Liver (tissue), 9 donors: ENCODE measurements around the gene FAM13A. TPM values are rescaled to one million over a fixed set of nuclear protein-coding genes. Genes with fewer than 3 reads are reported as not detected.

Source experiments
- DNase-seq: peaks from one replicate; pipeline ENCODE4 v3.0.0-alpha.2; 2017; ENCODE audit warnings: low spot score
- H3K27ac ChIP-seq, 2 donors: one replicate each; pipeline ENCODE4 v1.7.0; 2013; ENCODE audit warnings: inconsistent platforms in 2 of 2, low read length in 2 of 2, control low read depth in 1 of 2, low read depth in 1 of 2, mild to moderate bottlenecking in 1 of 2
- H3K27me3 ChIP-seq, 4 donors: one replicate each; pipeline versions ENCODE4 v1.6.1 to v1.7.0; 2013; ENCODE audit warnings: low read length in 3 of 4, inconsistent platforms in 1 of 4, mild to moderate bottlenecking in 1 of 4, moderate library complexity in 1 of 4; ENCODE audit not compliant: control insufficient read depth in 4 of 4, insufficient read depth in 4 of 4
- H3K36me3 ChIP-seq, 4 donors: one replicate each; pipeline versions ENCODE4 v1.6.1 to v1.7.0; 2013; ENCODE audit warnings: low read length in 3 of 4, mild to moderate bottlenecking in 3 of 4, low read depth in 1 of 4, moderate library complexity in 1 of 4; ENCODE audit not compliant: control insufficient read depth in 4 of 4, insufficient read depth in 3 of 4
- H3K4me1 ChIP-seq, 4 donors: one replicate each; pipeline versions ENCODE4 v1.6.1 to v1.7.0; 2013; ENCODE audit warnings: low read length in 3 of 4, mild to moderate bottlenecking in 3 of 4, moderate library complexity in 1 of 4; ENCODE audit not compliant: control insufficient read depth in 4 of 4, insufficient read depth in 4 of 4
- H3K4me3 ChIP-seq, 3 donors: one replicate each; pipeline versions ENCODE4 v1.6.1 to v1.7.0; 2013; ENCODE audit warnings: low read length in 3 of 3, control low read depth in 1 of 3, low read depth in 1 of 3, mild to moderate bottlenecking in 1 of 3
- H3K9ac ChIP-seq, 2 donors: one replicate each; pipeline ENCODE4 v1.7.0; 2013; ENCODE audit warnings: low read length in 2 of 2, mild to moderate bottlenecking in 2 of 2, moderate library complexity in 2 of 2, control low read depth in 1 of 2, low read depth in 1 of 2
- H3K9me3 ChIP-seq, 4 donors: one replicate each; pipeline versions ENCODE4 v1.6.1 to v1.7.0; 2013; ENCODE audit warnings: low read length in 3 of 4; ENCODE audit not compliant: control insufficient read depth in 4 of 4
- EGR1 ChIP-seq, 2 donors: IDR thresholded peaks; 2 replicates each; pipeline ENCODE4 v1.6.1; 2016 to 2018; ENCODE audit warnings: antibody characterized with exemption in 2 of 2, low read depth in 2 of 2
- FOXA1 ChIP-seq: IDR thresholded peaks from 2 replicates; pipeline ENCODE4 v1.6.1; 2016; ENCODE audit warnings: antibody characterized with exemption
- FOXA2 ChIP-seq: IDR thresholded peaks from 2 replicates; pipeline ENCODE4 v1.6.1; 2016; ENCODE audit warnings: antibody characterized with exemption
- GABPA ChIP-seq, 2 donors: IDR thresholded peaks in 1 of 2; conservative IDR thresholded peaks in 1 of 2; 2 replicates each; pipeline ENCODE4 v1.6.1; 2016; ENCODE audit warnings: antibody characterized with exemption in 2 of 2, mild to moderate bottlenecking in 1 of 2, moderate library complexity in 1 of 2
- HNF4A ChIP-seq, 2 donors: conservative IDR thresholded peaks; 2 replicates each; pipeline ENCODE4 v1.6.1; 2016; ENCODE audit warnings: antibody characterized with exemption in 2 of 2, mild to moderate bottlenecking in 2 of 2
- HNF4G ChIP-seq: IDR thresholded peaks from 2 replicates; pipeline ENCODE4 v1.6.1; 2016; ENCODE audit warnings: antibody characterized with exemption
- JUND ChIP-seq, 2 donors: IDR thresholded peaks; 2 replicates each; pipeline ENCODE4 v1.6.1; 2016; ENCODE audit warnings: antibody characterized with exemption in 2 of 2
- NR2F2 ChIP-seq: IDR thresholded peaks from 2 replicates; pipeline ENCODE4 v1.6.1; 2016; ENCODE audit warnings: antibody characterized with exemption
- RAD21 ChIP-seq, 2 donors: IDR thresholded peaks; 2 replicates each; pipeline ENCODE4 v1.6.1; 2016; ENCODE audit warnings: antibody characterized with exemption in 2 of 2, mild to moderate bottlenecking in 2 of 2
- REST ChIP-seq: IDR thresholded peaks from 2 replicates; pipeline ENCODE4 v1.6.1; 2016; ENCODE audit warnings: antibody characterized with exemption, mild to moderate bottlenecking
- RXRA ChIP-seq, 2 donors: IDR thresholded peaks; 2 replicates each; pipeline ENCODE4 v1.6.1; 2017 to 2018; ENCODE audit warnings: antibody characterized with exemption in 2 of 2, mild to moderate bottlenecking in 1 of 2
- SP1 ChIP-seq: IDR thresholded peaks from 2 replicates; pipeline ENCODE4 v1.6.1; 2018; ENCODE audit warnings: antibody characterized with exemption, mild to moderate bottlenecking
- TAF1 ChIP-seq: conservative IDR thresholded peaks from 2 replicates; pipeline ENCODE4 v1.6.1; 2016; ENCODE audit warnings: antibody characterized with exemption, mild to moderate bottlenecking
- YY1 ChIP-seq: IDR thresholded peaks from 2 replicates; pipeline ENCODE4 v1.6.1; 2016; ENCODE audit warnings: antibody characterized with exemption, mild to moderate bottlenecking
- ZBTB33 ChIP-seq: IDR thresholded peaks from 2 replicates; pipeline ENCODE4 v1.6.1; 2016; ENCODE audit warnings: antibody characterized with exemption
- WGBS: extraction: QIAGEN DNeasy Blood & Tissue Kit; methylation state at CpG from one replicate; pipeline ENCODE4 v1.1.7; 2013; 5-methylcytosine and 5-hydroxymethylcytosine counted together
- polyA plus RNA-seq, 2 donors: library from polyadenylated mRNA; stranded (reverse) in 1 of 2; unstranded in 1 of 2; fragments of 200-250 nt in 1 of 2; fragments of >200 nt in 1 of 2; fragmentation: Nextera tagmentation in 1 of 2; extraction: Ambion mirVana in 1 of 2; gene quantifications; one replicate each; pipeline versions ENCODE4 v1.2.1 to v1.2.3, GENCODE V29; 2013 to 2015
- total RNA-seq, 2 donors: library from RNA; depleted of rRNA; stranded (reverse); fragments of >200 nt; gene quantifications; one replicate each; pipeline ENCODE4 v1.2.3, GENCODE V29; 2014
- TF ChIP-seq, protein P1 (sequence below): IDR thresholded peaks from 2 replicates; pipeline ENCODE4 v1.6.1; 2016; ENCODE audit warnings: antibody characterized with exemption
- TF ChIP-seq, protein P2 (sequence below): fragments of 150-350 bp; IDR thresholded peaks from 2 replicates; pipeline ENCODE4 v1.5.1; 2017; ENCODE audit warnings: improper control_type of control experiment, low read depth, low read length; ENCODE audit not compliant: missing input control
- TF ChIP-seq, protein P3 (sequence below): IDR thresholded peaks from 2 replicates; pipeline ENCODE4 v1.6.1; 2016; ENCODE audit warnings: antibody characterized with exemption
- donor health status: healthy.
- donor health status: healthy.
- donor health status: healthy.
- donor health status: healthy.
- donor health status: healthy.

Gene FAM13A
- total and polyA plus RNA-seq, 4 donors, result 14.9 to 52.9 (median 27.6) TPM

- Histone ChIP-seq H3K9me3 (no peaks in the 10 kb centered on the region), H3K27ac (no peak overlapping the region), H3K27me3 (no peaks in the 10 kb centered on the region), H3K9ac (no peak overlapping the region), H3K4me1 (no peaks in the 10 kb centered on the region), H3K36me3 (no peaks in the 10 kb centered on the region), H3K4me3 (no peak overlapping the region)
- WGBS, result 85% methylated on average over 2 of the region's 2 CpGs
- DNase-seq, result no peak
- no peak for TF ChIP-seq FOXA2
- TF ChIP-seq, protein P1, sequence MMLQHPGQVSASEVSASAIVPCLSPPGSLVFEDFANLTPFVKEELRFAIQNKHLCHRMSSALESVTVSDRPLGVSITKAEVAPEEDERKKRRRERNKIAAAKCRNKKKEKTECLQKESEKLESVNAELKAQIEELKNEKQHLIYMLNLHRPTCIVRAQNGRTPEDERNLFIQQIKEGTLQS, result no peak
- peak; percentile 25 for TF ChIP-seq SP1
- peak; percentile 12 to 48 for TF ChIP-seq HNF4A (conservative IDR thresholded peaks at IDR 0.05)
- peak in 1 of 2 donors; percentile 30 for TF ChIP-seq RXRA (IDR thresholded peaks at IDR 0.05)
These were observed 89.1 kb downstream of the FAM13A start for GRCh38 chr4:88967883-88968331.

- no peaks in the 10 kb centered on the region for H3K4me1 ChIP-seq
- no peak overlapping the region for H3K27ac ChIP-seq
- H3K36me3 ChIP-seq, result no peaks in the 10 kb centered on the region
- 94% methylated on average over 2 of the region's 2 CpGs for WGBS
- no peak overlapping the region for H3K4me3 ChIP-seq
- H3K9me3 ChIP-seq, result no peaks in the 10 kb centered on the region
- H3K9ac ChIP-seq, result no peak overlapping the region
- no peak for TF ChIP-seq HNF4A (conservative IDR thresholded peaks at IDR 0.05)
- no peak for TF ChIP-seq YY1
- TF ChIP-seq, protein P1, result no peak
- TF ChIP-seq EGR1 (IDR thresholded peaks at IDR 0.05; ENCODE audit: low read depth in 2 of 2), result no peak
- TF ChIP-seq GABPA (IDR thresholded peaks at IDR 0.05 in 1 of 2, conservative IDR thresholded peaks at IDR 0.05 in 1 of 2), result no peak
- TF ChIP-seq ZBTB33, result no peak
- TF ChIP-seq, protein P2, sequence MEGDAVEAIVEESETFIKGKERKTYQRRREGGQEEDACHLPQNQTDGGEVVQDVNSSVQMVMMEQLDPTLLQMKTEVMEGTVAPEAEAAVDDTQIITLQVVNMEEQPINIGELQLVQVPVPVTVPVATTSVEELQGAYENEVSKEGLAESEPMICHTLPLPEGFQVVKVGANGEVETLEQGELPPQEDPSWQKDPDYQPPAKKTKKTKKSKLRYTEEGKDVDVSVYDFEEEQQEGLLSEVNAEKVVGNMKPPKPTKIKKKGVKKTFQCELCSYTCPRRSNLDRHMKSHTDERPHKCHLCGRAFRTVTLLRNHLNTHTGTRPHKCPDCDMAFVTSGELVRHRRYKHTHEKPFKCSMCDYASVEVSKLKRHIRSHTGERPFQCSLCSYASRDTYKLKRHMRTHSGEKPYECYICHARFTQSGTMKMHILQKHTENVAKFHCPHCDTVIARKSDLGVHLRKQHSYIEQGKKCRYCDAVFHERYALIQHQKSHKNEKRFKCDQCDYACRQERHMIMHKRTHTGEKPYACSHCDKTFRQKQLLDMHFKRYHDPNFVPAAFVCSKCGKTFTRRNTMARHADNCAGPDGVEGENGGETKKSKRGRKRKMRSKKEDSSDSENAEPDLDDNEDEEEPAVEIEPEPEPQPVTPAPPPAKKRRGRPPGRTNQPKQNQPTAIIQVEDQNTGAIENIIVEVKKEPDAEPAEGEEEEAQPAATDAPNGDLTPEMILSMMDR, result no peak
- TF ChIP-seq RAD21 (IDR thresholded peaks at IDR 0.05), result no peak
- TF ChIP-seq REST, result no peak
- no peak for TF ChIP-seq SP1
- TF ChIP-seq FOXA1, result no peak
- no peak for TF ChIP-seq HNF4G
- TF ChIP-seq, protein P3, sequence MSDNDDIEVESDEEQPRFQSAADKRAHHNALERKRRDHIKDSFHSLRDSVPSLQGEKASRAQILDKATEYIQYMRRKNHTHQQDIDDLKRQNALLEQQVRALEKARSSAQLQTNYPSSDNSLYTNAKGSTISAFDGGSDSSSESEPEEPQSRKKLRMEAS, result no peak
- no peak for TF ChIP-seq NR2F2
- no peak for TF ChIP-seq TAF1
- TF ChIP-seq RXRA (IDR thresholded peaks at IDR 0.05), result no peak
- no peak for TF ChIP-seq FOXA2
- TF ChIP-seq JUND (IDR thresholded peaks at IDR 0.05), result no peak
- DNase-seq, result no peak
- no peaks in the 10 kb centered on the region for H3K27me3 ChIP-seq
These were observed 91.9 kb downstream of the FAM13A start for GRCh38 chr4:88965053-88965452.
